GM19395 (cell line): ENCODE data around the gene CPLX3.
A peak's percentile ranks its signal among the peaks of the same experiment; 100 is the strongest.
"Not testable (repeated sequence)": the region's sequence is repeated elsewhere in the genome, so short reads cannot be mapped to it uniquely, and the experiment has no call there.

Experiments used
- ATAC-seq: cut with Tn5 transposase; IDR thresholded peaks from one replicate; pipeline ENCODE4 v1.9.1; 2021; ENCODE audit warnings: mild to moderate bottlenecking, moderate library complexity; ENCODE audit not compliant: unreplicated experiment

The CPLX3 gene

GRCh38 chr15:74826364-74826819, at the start of gene CPLX3:
Gene CPLX3, plus strand, starts transcription at chr15:74826627. Its CDS starts 77 bp downstream, at chr15:74826704.
- ATAC-seq = no peak

GRCh38 chr15:74776821-74777768, 49.3 kb upstream of the CPLX3 start:
- peak; percentile 47 for ATAC-seq

GRCh38 chr15:74777769-74778598, 48.4 kb upstream of the CPLX3 start:
- ATAC-seq = no peak

GRCh38 chr15:74778599-74778970, 47.8 kb upstream of the CPLX3 start:
- no peak for ATAC-seq

GRCh38 chr15:74779162-74779648, 47.2 kb upstream of the CPLX3 start:
- ATAC-seq = no peak

GRCh38 chr15:74780523-74781430, 45.6 kb upstream of the CPLX3 start:
- no peak for ATAC-seq

- no peak for ATAC-seq
Measured at GRCh38 chr15:74781431-74782258, 44.8 kb upstream of the CPLX3 start, which contains the start of gene CSK. Gene CSK, plus strand, starts transcription at chr15:74782080. Its CDS starts 16,218 bp downstream, at chr15:74798298.

- ATAC-seq = no peak
Measured at GRCh38 chr15:74782259-74783071, 44.0 kb upstream of the CPLX3 start.

- no peak for ATAC-seq
Measured at GRCh38 chr15:74783072-74783807, 43.2 kb upstream of the CPLX3 start.

- no peak for ATAC-seq
Measured at GRCh38 chr15:74783808-74784175, 42.6 kb upstream of the CPLX3 start.

GRCh38 chr15:74784426-74785193, 41.8 kb upstream of the CPLX3 start:
- ATAC-seq = no peak

- ATAC-seq = no peak
Measured at GRCh38 chr15:74785194-74786032, 41.0 kb upstream of the CPLX3 start.

- not testable (repeated sequence) for ATAC-seq
Measured at GRCh38 chr15:74786081-74786480, 40.3 kb upstream of the CPLX3 start.

- no peak for ATAC-seq
Measured at GRCh38 chr15:74786551-74787165, 39.8 kb upstream of the CPLX3 start.

GRCh38 chr15:74787251-74788041, 39.0 kb upstream of the CPLX3 start:
- ATAC-seq = peak; percentile 50
